H1 (cell line): Measurements from ENCODE around the gene ETFB. TPM values are rescaled to one million over a fixed set of nuclear protein-coding genes. Genes with fewer than 3 reads are reported as not detected.
A peak's percentile ranks its signal among the peaks of the same experiment; 100 is the strongest.

ENCODE experiments used
- CTCF ChIA-PET: fragments of 300-600 bp; sonication (Branson Sonifier 250); formaldehyde crosslinking; loops from one replicate; lab custom pipeline; 2021; ENCODE audit not compliant: partially characterized antibody; lab: Charles Lee
- POLR2A ChIA-PET: fragments of 300-600 bp; sonication (Branson Sonifier 250); formaldehyde crosslinking; loops from one replicate; lab custom pipeline; 2021; ENCODE audit warnings: inconsistent platforms; ENCODE audit not compliant: partially characterized antibody; lab: Charles Lee
- DNase-seq, 2 experiments: peaks; one replicate each; pipeline versions ENCODE4 v3.0.0 to v3.0.0-alpha.2; 2010 to 2022; ENCODE audit warnings: low spot score in 2 of 2, low read depth in 1 of 2, mixed read lengths in 1 of 2
- FAIRE-seq: peaks from 2 replicates; lab custom pipeline; 2011; peaks lifted over from hg19 to GRCh38; lab: Jason Lieb, UNC
- H2AFZ ChIP-seq: 2 replicates; pipeline ENCODE4 v1.8.1; 2012; ENCODE audit warnings: low read length, inconsistent platforms
- H2AK5ac ChIP-seq: 2 replicates; pipeline ENCODE4 v1.6.1; 2013; ENCODE audit warnings: low read depth, low read length
- H2BK120ac ChIP-seq: replicated peaks from 2 replicates; pipeline ENCODE3; 2013; ENCODE audit warnings: low read depth, low read length, inconsistent platforms
- H2BK12ac ChIP-seq: 2 replicates; pipeline ENCODE4 v1.6.1; 2013; ENCODE audit warnings: low read depth, low read length
- H2BK15ac ChIP-seq: 2 replicates; pipeline ENCODE4 v1.6.1; 2013; ENCODE audit warnings: low read length
- H2BK20ac ChIP-seq: 2 replicates; pipeline ENCODE4 v1.6.1; 2013; ENCODE audit warnings: low read length
- H2BK5ac ChIP-seq: 2 replicates; pipeline ENCODE4 v1.6.1; 2013; ENCODE audit warnings: low read depth, low read length
- H3K14ac ChIP-seq: 2 replicates; pipeline ENCODE4 v1.6.1; 2013; ENCODE audit warnings: inconsistent platforms; ENCODE audit not compliant: insufficient read length
- H3K18ac ChIP-seq: 2 replicates; pipeline ENCODE4 v1.6.1; 2013; ENCODE audit warnings: low read length; ENCODE audit errors: extremely low read depth
- H3K23ac ChIP-seq: 2 replicates; pipeline ENCODE4 v1.6.1; 2013; ENCODE audit warnings: inconsistent platforms; ENCODE audit not compliant: insufficient read length
- H3K23me2 ChIP-seq: 2 replicates; pipeline ENCODE4 v1.6.1; 2013; ENCODE audit warnings: low read depth, low read length
- H3K27ac ChIP-seq: 2 replicates; pipeline ENCODE4 v1.6.1; 2011; ENCODE audit warnings: low read depth, low read length, inconsistent platforms
- H3K27me3 ChIP-seq, 4 experiments: replicated peaks in 1 of 4; 1 replicate in 1 of 4; 2 replicates in 3 of 4; pipeline versions ENCODE4 v1.6.1 to v1.8.1; 2011 to 2013; ENCODE audit warnings: low read length in 3 of 4, mild to moderate bottlenecking in 3 of 4, inconsistent platforms in 2 of 4, mixed read lengths in 2 of 4, moderate library complexity in 1 of 4; ENCODE audit not compliant: control insufficient read depth in 3 of 4, insufficient read depth in 3 of 4; ENCODE audit errors: extremely low read depth in 1 of 4
- H3K36me3 ChIP-seq, 4 experiments: 2 replicates each; pipeline versions ENCODE4 v1.6.1 to v1.8.1; 2011 to 2013; ENCODE audit warnings: mild to moderate bottlenecking in 4 of 4, low read length in 3 of 4, moderate library complexity in 2 of 4, control low read depth in 1 of 4, inconsistent platforms in 1 of 4; ENCODE audit not compliant: insufficient read depth in 4 of 4, control insufficient read depth in 2 of 4
- H3K4ac ChIP-seq: replicated peaks from 2 replicates; pipeline ENCODE3; 2013; ENCODE audit warnings: low read length, low read depth, mixed read lengths, inconsistent platforms; ENCODE audit not compliant: insufficient read length
- H3K4me1 ChIP-seq, 4 experiments: replicated peaks in 1 of 4; 1 replicate in 1 of 4; 2 replicates in 3 of 4; pipeline versions ENCODE4 v1.6.1 to v1.8.1; 2011 to 2013; ENCODE audit warnings: low read length in 3 of 4, inconsistent platforms in 2 of 4, mixed read lengths in 1 of 4; ENCODE audit not compliant: insufficient read depth in 4 of 4, control insufficient read depth in 3 of 4
- H3K4me2 ChIP-seq, 2 experiments: 2 replicates each; pipeline versions ENCODE4 v1.6.1 to v1.8.1; 2011 to 2013; ENCODE audit warnings: low read depth in 2 of 2, low read length in 2 of 2, control low read depth in 1 of 2, inconsistent platforms in 1 of 2, mild to moderate bottlenecking in 1 of 2; ENCODE audit not compliant: insufficient read depth in 1 of 2
- H3K4me3 ChIP-seq, 4 experiments: fragments of 200-600, 300-600 bp in 1 of 4; sonication (generic), shearing (Covaris generic), sonication (Bioruptor Twin) in 1 of 4; 2 replicates each; pipeline versions ENCODE4 v1.5.1 to v1.8.1; 2011 to 2016; ENCODE audit warnings: low read length in 4 of 4, low read depth in 3 of 4, control low read depth in 2 of 4, inconsistent platforms in 2 of 4, mild to moderate bottlenecking in 2 of 4, mixed read lengths in 1 of 4, moderate library complexity in 1 of 4; ENCODE audit not compliant: insufficient read depth in 2 of 4; ENCODE audit errors: extremely low read depth in 1 of 4
- H3K56ac ChIP-seq: replicated peaks from 2 replicates; pipeline ENCODE3; 2013; ENCODE audit warnings: low read depth, mild to moderate bottlenecking, mixed read lengths, low read length, inconsistent platforms; ENCODE audit not compliant: insufficient read length
- H3K79me1 ChIP-seq: 2 replicates; pipeline ENCODE4 v1.6.1; 2013; ENCODE audit warnings: low read depth, low read length, control low read depth
- H3K79me2 ChIP-seq, 2 experiments: 2 replicates each; pipeline versions ENCODE4 v1.6.1 to v1.8.1; 2012 to 2013; ENCODE audit warnings: low read length in 2 of 2, mild to moderate bottlenecking in 2 of 2, inconsistent platforms in 1 of 2; ENCODE audit not compliant: insufficient read depth in 2 of 2, control insufficient read depth in 1 of 2
- H3K9ac ChIP-seq, 4 experiments: replicated peaks in 1 of 4; 1 replicate in 1 of 4; 2 replicates in 3 of 4; pipeline versions ENCODE4 v1.6.1 to v1.8.1; 2011 to 2013; ENCODE audit warnings: low read depth in 3 of 4, low read length in 3 of 4, control low read depth in 2 of 4, mild to moderate bottlenecking in 2 of 4, moderate library complexity in 2 of 4, inconsistent platforms in 1 of 4; ENCODE audit errors: extremely low read depth in 1 of 4
- H3K9me3 ChIP-seq, 2 experiments: 2 replicates each; pipeline versions ENCODE4 v1.6.1 to v1.8.1; 2012 to 2013; ENCODE audit warnings: mild to moderate bottlenecking in 2 of 2, moderate library complexity in 2 of 2, control low read depth in 1 of 2, inconsistent platforms in 1 of 2, low read depth in 1 of 2, low read length in 1 of 2, mixed read lengths in 1 of 2; ENCODE audit not compliant: insufficient read depth in 2 of 2
- H4K20me1 ChIP-seq, 2 experiments: replicated peaks in 1 of 2; 2 replicates each; pipeline versions ENCODE3 to v1.8.1; 2011 to 2013; ENCODE audit warnings: inconsistent platforms in 2 of 2, low read length in 2 of 2, mild to moderate bottlenecking in 1 of 2; ENCODE audit not compliant: insufficient read depth in 2 of 2, control insufficient read depth in 1 of 2
- H4K5ac ChIP-seq: 2 replicates; pipeline ENCODE4 v1.6.1; 2013; ENCODE audit warnings: low read length, low read depth, mixed read lengths, inconsistent platforms; ENCODE audit not compliant: insufficient read length
- H4K8ac ChIP-seq: 2 replicates; pipeline ENCODE4 v1.8.0; 2013; ENCODE audit warnings: mild to moderate bottlenecking, moderate library complexity, low read length, inconsistent platforms; ENCODE audit not compliant: insufficient read depth; ENCODE audit errors: extremely low read depth
- H4K91ac ChIP-seq: replicated peaks from 2 replicates; pipeline ENCODE3; 2013; ENCODE audit warnings: low read length, mixed read lengths, inconsistent platforms; ENCODE audit not compliant: insufficient read length
- BCL11A ChIP-seq, 2 experiments: IDR thresholded peaks; one replicate each; pipeline ENCODE4 v1.6.1; 2011; ENCODE audit warnings: low read depth in 2 of 2, low read length in 2 of 2, mild to moderate bottlenecking in 2 of 2
- JUND ChIP-seq: IDR thresholded peaks from 2 replicates; pipeline ENCODE4 v1.6.1; 2011; ENCODE audit warnings: mild to moderate bottlenecking, improper control_type of control experiment, low read length
- POLR2AphosphoS5 ChIP-seq: IDR thresholded peaks from 2 replicates; pipeline ENCODE4 v1.6.1; 2011; ENCODE audit warnings: low read depth, low read length
- SIRT6 ChIP-seq: IDR thresholded peaks from one replicate; pipeline ENCODE4 v1.7.1; 2012; ENCODE audit warnings: low read length, inconsistent platforms
- SIX5 ChIP-seq: IDR thresholded peaks from 2 replicates; pipeline ENCODE4 v1.6.1; 2011; ENCODE audit warnings: mild to moderate bottlenecking, low read depth, low read length
- WGBS, 2 experiments: shearing (Covaris generic) in 1 of 2; methylation state at CpG; one replicate each; pipeline versions ENCODE4 v1.1.6 to v1.1.7; 2013 to 2015; ENCODE audit warnings: low lambda C conversion rate in 2 of 2, mixed read lengths in 2 of 2, inconsistent platforms in 1 of 2, low coverage in 1 of 2, missing lambda C conversion rate in 1 of 2; ENCODE audit not compliant: insufficient replicate concordance in 2 of 2, insufficient coverage in 1 of 2, insufficient read length in 1 of 2; ENCODE audit errors: extremely low coverage in 1 of 2, missing lambda C conversion rate in 1 of 2; 5-methylcytosine and 5-hydroxymethylcytosine counted together
- polyA plus RNA-seq, 7 experiments: library from polyadenylated mRNA; depleted of rRNA in 3 of 7; stranded (reverse) in 5 of 7; unstranded in 2 of 7; fragments of >200 nt in 5 of 7; fragments of 200-250 nt in 2 of 7; gene quantifications; 1 replicate in 5 of 7; 2 replicates in 1 of 7; 4 replicates in 1 of 7; pipeline versions ENCODE4 v1.2.1 to v1.2.3, GENCODE V29; 2011 to 2013; ENCODE audit warnings: missing spikeins in 2 of 7, mixed read lengths in 2 of 7
- total RNA-seq: library from RNA; stranded (reverse); fragmentation: NEBNext Ultra II Directional; extraction: Animal tissue kit (Norgen Biotek cat#: 25700); gene quantifications from 2 replicates; pipeline ENCODE4 v1.2.1, GENCODE V29; 2021
- TF ChIP-seq, protein P1 (sequence below): IDR thresholded peaks from 2 replicates; pipeline ENCODE4 v1.6.1; 2012; ENCODE audit warnings: inconsistent platforms
- TF ChIP-seq, protein P2 (sequence below): IDR thresholded peaks from 2 replicates; pipeline ENCODE4 v1.6.1; 2012; ENCODE audit warnings: inconsistent platforms

The ETFB gene
- total and polyA plus RNA-seq, 2 of the 8 experiments (the other 6 are each of a cell fraction or from before 2014, with no cell fraction given): 40.0 to 66.5 TPM

DNA sequence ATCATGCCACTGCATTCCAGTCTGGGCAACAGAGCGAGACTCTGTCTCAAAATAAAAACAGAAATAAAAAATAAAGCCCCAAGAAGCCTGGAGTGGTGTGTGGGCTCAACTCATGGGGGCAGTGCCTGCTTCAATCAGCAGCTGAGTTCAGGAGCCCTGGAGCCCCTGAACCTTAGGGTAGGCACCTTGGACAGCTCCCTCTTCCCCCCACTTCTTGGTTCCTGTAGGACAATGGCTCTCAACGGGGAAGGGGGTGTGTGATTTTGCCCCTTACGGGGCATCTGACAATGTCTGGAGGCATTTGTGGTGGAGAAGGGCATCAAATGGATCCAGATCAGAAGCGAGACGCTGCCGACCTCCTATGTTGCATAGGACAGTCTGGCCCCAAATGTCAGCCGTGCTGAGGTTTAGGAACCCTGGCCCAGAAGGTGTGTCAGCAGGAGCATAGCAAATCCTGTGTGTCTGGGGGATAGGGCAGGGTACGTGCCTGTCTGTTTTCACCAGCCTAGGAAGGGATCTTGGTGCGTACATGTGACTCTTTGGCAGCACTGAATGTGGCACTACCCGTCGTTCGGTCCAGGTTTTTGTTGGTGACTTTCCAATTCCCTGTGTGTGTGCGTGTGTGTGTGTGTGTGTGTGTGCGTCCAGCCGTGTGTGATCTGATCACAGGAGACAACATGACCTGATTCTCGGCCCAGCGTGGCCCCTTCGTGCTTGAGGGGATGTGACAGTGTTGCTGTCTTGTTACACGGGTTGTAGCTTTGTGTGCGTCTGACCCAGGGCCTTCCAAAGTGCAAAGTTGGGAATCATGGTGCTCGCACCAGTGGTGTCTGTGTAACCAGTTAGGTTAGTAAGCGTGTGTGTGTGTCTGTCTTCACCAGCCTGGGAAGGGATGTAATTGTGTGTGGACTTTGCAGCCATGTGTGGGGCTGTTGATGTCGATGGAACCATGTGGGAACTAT lies 47.2 kb downstream of the ETFB start:
- CTCF ChIA-PET: interaction anchor here (0.6 to 2.2 kb wide), 5 partner anchors 17 to 343 kb away, joined by 3 to 6 read pairs (median 3); no protein-coding TSS in a partner anchor
- WGBS, 2 experiments: 80% methylated on average over 23 of the region's 23 CpGs; no CpG with 5 or more reads in 1 of the 2 experiments
- no peak overlapping the region for H3K4me3 ChIP-seq
- H2BK12ac ChIP-seq: peak overlapping the region; percentile 68; the same call in 1 of the 2 replicates
- peaks cover 0 to 2% (median 1%) of the 10 kb centered on the region in 4 experiments; a peak in 1 of 8 replicates for H3K36me3 ChIP-seq
- no peak for DNase-seq
- H3K23me2 ChIP-seq: peaks cover 8% of the 10 kb centered on the region; the same call in 1 of the 2 replicates
- TF ChIP-seq, protein P1, sequence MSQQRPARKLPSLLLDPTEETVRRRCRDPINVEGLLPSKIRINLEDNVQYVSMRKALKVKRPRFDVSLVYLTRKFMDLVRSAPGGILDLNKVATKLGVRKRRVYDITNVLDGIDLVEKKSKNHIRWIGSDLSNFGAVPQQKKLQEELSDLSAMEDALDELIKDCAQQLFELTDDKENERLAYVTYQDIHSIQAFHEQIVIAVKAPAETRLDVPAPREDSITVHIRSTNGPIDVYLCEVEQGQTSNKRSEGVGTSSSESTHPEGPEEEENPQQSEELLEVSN: no peak
- TF ChIP-seq BCL11A (IDR thresholded peaks at IDR 0.05; ENCODE audit: low read depth in 2 of 2, low read length in 2 of 2) (no peak), SIRT6 (no peak), POLR2AphosphoS5 (no peak), SIX5 (no peak), JUND (no peak)
- TF ChIP-seq, protein P2, sequence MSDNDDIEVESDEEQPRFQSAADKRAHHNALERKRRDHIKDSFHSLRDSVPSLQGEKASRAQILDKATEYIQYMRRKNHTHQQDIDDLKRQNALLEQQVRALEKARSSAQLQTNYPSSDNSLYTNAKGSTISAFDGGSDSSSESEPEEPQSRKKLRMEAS: no peak
- TF ChIP-seq, all 59 proteins: peak for 0
- Histone ChIP-seq H2AK5ac (0 out of 2 replicates have a peak overlapping the region, but pooled peaks have one; percentile 48), H3K4ac (no peak overlapping the region), H3K9ac (no peak overlapping the region), H2BK5ac (no peak overlapping the region), H3K79me2 (no peaks in the 10 kb centered on the region), H3K27ac (no peak overlapping the region), H4K20me1 (peaks cover 4 to 26% of the 10 kb centered on the region in 2 experiments), H3K14ac (no peak overlapping the region), H3K9me3 (no peaks in the 10 kb centered on the region), H2BK15ac (0 out of 2 replicates have a peak overlapping the region, but pooled peaks have one; percentile 16), H3K27me3 (peaks cover 0 to 2% (median 0%) of the 10 kb centered on the region in 4 experiments; a peak in 1 of 7 replicates), H3K56ac (no peak overlapping the region), H3K23ac (no peak overlapping the region), H3K79me1 (peaks cover 14% of the 10 kb centered on the region), H3K4me2 (no peak overlapping the region), H3K4me1 (peaks cover 0 to 4% (median 2%) of the 10 kb centered on the region in 4 experiments; a peak in 3 of 7 replicates), H4K91ac (no peak overlapping the region), H2BK120ac (no peak overlapping the region), H2AFZ (no peak overlapping the region), H3K18ac (peak overlapping the region; percentile 19; the same call in 1 of the 2 replicates), H2BK20ac (no peak overlapping the region), H4K8ac (no peak overlapping the region; the same call in 1 of the 2 replicates), H4K5ac (no peak overlapping the region)
- POLR2A ChIA-PET: interaction anchor here (1.0 to 2.4 kb wide), 5 partner anchors 8 to 75 kb away, joined by 3 to 7 read pairs (median 4); no protein-coding TSS in a partner anchor
- no peak for FAIRE-seq
